Mesendoderm (in vitro differentiated cells): ENCODE results near the gene KRTAP4-11.
"Not testable (repeated sequence)": the region's sequence is repeated elsewhere in the genome, so short reads cannot be mapped to it uniquely, and the experiment has no call there.

Experiments used
- DNase-seq: peaks from one replicate; pipeline ENCODE4 v3.0.0; 2013
- H2AK5ac ChIP-seq: 2 replicates; pipeline ENCODE4 v1.6.1; 2013; ENCODE audit warnings: low read length, inconsistent platforms
- H2BK120ac ChIP-seq: 2 replicates; pipeline ENCODE4 v1.6.1; 2013; ENCODE audit warnings: low read depth, mild to moderate bottlenecking, low read length, moderate library complexity, mixed read lengths
- H2BK15ac ChIP-seq: replicated peaks from 2 replicates; pipeline ENCODE4 v1.6.1; 2013; ENCODE audit warnings: low read depth, mild to moderate bottlenecking, moderate library complexity
- H2BK5ac ChIP-seq: 2 replicates; pipeline ENCODE4 v1.6.1; 2013; ENCODE audit warnings: low read length, inconsistent platforms
- H3K18ac ChIP-seq: 2 replicates; pipeline ENCODE4 v1.6.1; 2013; ENCODE audit warnings: mild to moderate bottlenecking, low read length, mixed read lengths
- H3K23ac ChIP-seq: one replicate; pipeline ENCODE4 v1.6.1; 2013; ENCODE audit warnings: low read length
- H3K27ac ChIP-seq: 2 replicates; pipeline ENCODE4 v1.5.1; 2013; ENCODE audit warnings: low read depth, mild to moderate bottlenecking, inconsistent platforms, low read length, moderate library complexity
- H3K27me3 ChIP-seq: 2 replicates; pipeline ENCODE4 v1.6.1; 2013; ENCODE audit warnings: low read length, control low read depth, mild to moderate bottlenecking, inconsistent platforms; ENCODE audit not compliant: insufficient read depth, poor library complexity
- H3K36me3 ChIP-seq: 2 replicates; pipeline ENCODE4 v1.6.1; 2013; ENCODE audit warnings: low read length, inconsistent platforms; ENCODE audit not compliant: control insufficient read depth, insufficient read depth
- H3K4ac ChIP-seq: one replicate; pipeline ENCODE4 v1.6.1; 2013; ENCODE audit warnings: low read depth, mild to moderate bottlenecking, low read length, moderate library complexity
- H3K4me1 ChIP-seq: 2 replicates; pipeline ENCODE4 v1.6.1; 2013; ENCODE audit warnings: low read depth, low read length, inconsistent platforms; ENCODE audit not compliant: control insufficient read depth
- H3K4me2 ChIP-seq: 2 replicates; pipeline ENCODE4 v1.6.1; 2013; ENCODE audit warnings: low read length
- H3K4me3 ChIP-seq: 2 replicates; pipeline ENCODE4 v1.5.1; 2013; ENCODE audit warnings: mild to moderate bottlenecking, low read length
- H3K56ac ChIP-seq: one replicate; pipeline ENCODE4 v1.6.1; 2013; ENCODE audit warnings: low read length
- H3K79me1 ChIP-seq: 2 replicates; pipeline ENCODE4 v1.6.1; 2013; ENCODE audit warnings: low read length, inconsistent platforms
- H3K79me2 ChIP-seq: 2 replicates; pipeline ENCODE4 v1.6.1; 2013; ENCODE audit warnings: mild to moderate bottlenecking, low read length; ENCODE audit not compliant: control insufficient read depth, insufficient read depth
- H3K9ac ChIP-seq: 2 replicates; pipeline ENCODE4 v1.6.1; 2013; ENCODE audit warnings: low read length, inconsistent platforms
- H4K5ac ChIP-seq: one replicate; pipeline ENCODE4 v1.6.1; 2013; ENCODE audit warnings: low read length
- H4K8ac ChIP-seq: one replicate; pipeline ENCODE4 v1.6.1; 2013; ENCODE audit warnings: low read depth, mild to moderate bottlenecking, control low read depth, low read length, moderate library complexity
- WGBS: extraction: QIAGEN DNeasy Blood & Tissue Kit; methylation state at CpG from one replicate; pipeline ENCODE4 v1.1.7; 2013; ENCODE audit warnings: low lambda C conversion rate, missing lambda C conversion rate; ENCODE audit not compliant: insufficient coverage; ENCODE audit errors: extremely low coverage; 5-methylcytosine and 5-hydroxymethylcytosine counted together

The KRTAP4-11 gene

DNA sequence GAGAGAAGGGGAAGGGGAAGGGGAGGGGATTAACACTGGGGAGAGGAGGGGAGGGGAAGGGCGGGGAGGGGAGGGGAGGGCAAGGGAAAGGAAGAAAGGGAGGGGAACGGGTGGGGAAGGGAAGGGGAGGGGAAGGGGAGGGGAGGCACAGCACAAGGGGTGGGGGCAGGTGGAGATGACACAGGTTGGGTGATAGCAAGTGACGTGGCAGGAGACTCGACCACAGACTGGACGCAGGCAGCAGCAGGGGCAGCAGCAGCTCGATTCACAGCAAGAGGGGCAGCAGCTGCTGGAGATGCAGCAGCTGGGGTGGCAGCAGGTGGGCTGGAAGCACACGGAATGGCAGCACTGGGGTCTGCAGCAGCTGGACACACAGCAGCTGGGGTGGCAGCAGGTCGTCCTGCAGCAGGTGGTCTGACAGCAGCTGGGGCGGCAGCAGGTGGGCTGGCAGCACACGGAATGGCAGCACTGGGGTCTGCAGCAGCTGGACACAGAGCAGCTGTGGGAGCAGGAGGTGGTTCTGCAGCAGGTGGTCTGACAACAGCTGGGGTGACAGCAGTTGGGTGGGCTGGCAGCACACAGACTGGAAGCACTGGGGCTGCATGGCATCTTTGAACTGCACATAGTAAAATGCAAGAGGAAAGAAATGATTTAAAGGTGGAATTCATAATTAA lies 16.4 kb downstream of the KRTAP4-11 start, which contains the start of gene KRTAP4-16:
Gene KRTAP4-16, minus strand, starts transcription at position 624 of the 674 bp plus-strand sequence. Its CDS starts 0 bp downstream, at position 624.
- Histone ChIP-seq H3K9ac (no peak within 1 kb of the TSS), H2BK120ac (no peak within 1 kb of the TSS), H3K4me1 (no peaks in the 10 kb centered on the region), H3K79me1 (no peaks in the 10 kb centered on the region), H3K4me3 (no peak within 1 kb of the TSS), H4K5ac (no peak within 1 kb of the TSS), H3K27me3 (no peaks in the 10 kb centered on the region), H2BK15ac (no peak within 1 kb of the TSS), H3K56ac (no peak within 1 kb of the TSS), H3K27ac (no peak within 1 kb of the TSS), H3K4me2 (no peak within 1 kb of the TSS), H3K79me2 (no peaks in the 10 kb centered on the region), H3K23ac (no peak within 1 kb of the TSS), H2AK5ac (no peak within 1 kb of the TSS), H3K4ac (no peak within 1 kb of the TSS), H3K18ac (no peak within 1 kb of the TSS), H3K36me3 (no peaks in the 10 kb centered on the region), H4K8ac (no peak within 1 kb of the TSS), H2BK5ac (no peak within 1 kb of the TSS)
- DNase-seq, result no peak
- no CpG with 5 or more reads among the region's 10 CpGs for WGBS

DNA sequence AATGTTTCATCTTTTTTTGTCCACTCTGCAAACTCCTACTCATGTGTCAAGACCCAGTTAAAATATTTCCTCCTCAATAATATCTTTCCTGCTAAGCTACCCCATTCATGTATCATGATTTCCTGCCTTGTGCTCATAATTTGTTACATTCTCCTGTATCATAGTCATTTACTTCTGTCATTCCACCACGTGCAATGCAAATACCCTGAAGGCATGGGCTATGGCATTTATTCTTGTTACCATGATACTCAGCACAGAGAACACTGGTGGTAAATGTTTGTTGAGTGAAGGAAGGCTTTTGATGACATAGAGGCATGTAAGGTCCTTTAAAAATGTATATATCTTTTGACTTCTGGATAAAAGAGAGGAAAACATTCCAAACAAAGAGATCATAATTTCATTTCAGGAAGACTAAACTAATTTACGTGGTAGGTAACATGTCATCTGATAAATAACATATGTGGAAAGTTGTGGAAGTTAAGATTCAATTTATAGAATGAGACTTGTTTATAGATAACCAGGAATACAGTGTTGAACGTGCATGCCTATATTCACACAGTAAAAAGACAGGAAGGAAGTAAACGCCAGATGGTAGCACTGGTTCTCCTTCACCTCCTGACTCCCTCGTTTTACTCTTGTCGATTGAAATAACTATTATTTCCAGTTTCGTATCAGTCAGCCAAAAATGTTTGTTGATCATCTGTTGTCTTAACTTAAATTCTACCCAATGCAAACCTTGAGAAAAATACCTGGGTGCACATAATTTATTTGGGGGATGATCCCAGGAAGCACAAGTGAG lies 18.3 kb downstream of the KRTAP4-11 start:
- not testable (repeated sequence) for H4K5ac ChIP-seq, H3K4me3 ChIP-seq
- no CpG with 5 or more reads among the region's 7 CpGs for WGBS

DNA sequence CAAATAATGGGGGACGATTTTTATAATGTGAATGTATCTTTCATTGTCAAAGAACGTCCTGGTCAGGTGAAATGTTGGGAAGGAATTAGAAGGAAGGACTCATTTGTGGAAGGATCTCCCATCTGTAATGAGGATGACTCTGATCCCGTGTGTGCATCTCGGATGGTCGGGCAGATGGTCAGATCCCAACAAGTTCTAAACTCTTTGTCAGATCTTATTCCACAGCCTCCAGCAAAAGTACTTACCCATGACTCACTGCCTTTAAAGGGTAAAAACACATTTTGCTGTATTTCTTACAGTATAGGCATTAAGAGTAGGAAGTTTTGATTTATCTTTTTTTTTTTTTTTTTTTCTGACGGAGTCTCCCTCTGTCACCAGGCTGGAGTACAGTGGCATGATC lies 19.7 kb downstream of the KRTAP4-11 start:
- no peak overlapping the region for H3K4me3 ChIP-seq
- no peak overlapping the region for H2BK15ac ChIP-seq
- H4K8ac ChIP-seq, result no peak overlapping the region
- no peak overlapping the region for H2BK120ac ChIP-seq
- H3K79me1 ChIP-seq, result no peaks in the 10 kb centered on the region
- no peaks in the 10 kb centered on the region for H3K36me3 ChIP-seq
- no peak overlapping the region for H3K4ac ChIP-seq
- no peak overlapping the region for H2AK5ac ChIP-seq
- no peak for DNase-seq
- H3K23ac ChIP-seq, result no peak overlapping the region
- no peak overlapping the region for H3K18ac ChIP-seq
- WGBS, result no CpG with 5 or more reads among the region's 6 CpGs
- H3K27me3 ChIP-seq, result no peaks in the 10 kb centered on the region
- no peak overlapping the region for H3K9ac ChIP-seq
- H2BK5ac ChIP-seq, result no peak overlapping the region
- no peak overlapping the region for H3K56ac ChIP-seq
- H3K4me1 ChIP-seq, result no peaks in the 10 kb centered on the region
- H3K79me2 ChIP-seq, result no peaks in the 10 kb centered on the region
- H3K27ac ChIP-seq, result no peak overlapping the region
- H3K4me2 ChIP-seq, result no peak overlapping the region
- no peak overlapping the region for H4K5ac ChIP-seq

More for the DNA sequence above, 18.3 kb downstream of the KRTAP4-11 start:
- H2AK5ac ChIP-seq, H3K4ac ChIP-seq, H3K4me2 ChIP-seq, H3K56ac ChIP-seq, H3K79me1 ChIP-seq, H3K27ac ChIP-seq, H4K8ac ChIP-seq, H3K18ac ChIP-seq, H2BK5ac ChIP-seq, H3K27me3 ChIP-seq, H3K4me1 ChIP-seq, DNase-seq, H2BK120ac ChIP-seq, H3K23ac ChIP-seq, H3K9ac ChIP-seq, H3K79me2 ChIP-seq, H3K36me3 ChIP-seq, H2BK15ac ChIP-seq: not testable (repeated sequence)

DNA sequence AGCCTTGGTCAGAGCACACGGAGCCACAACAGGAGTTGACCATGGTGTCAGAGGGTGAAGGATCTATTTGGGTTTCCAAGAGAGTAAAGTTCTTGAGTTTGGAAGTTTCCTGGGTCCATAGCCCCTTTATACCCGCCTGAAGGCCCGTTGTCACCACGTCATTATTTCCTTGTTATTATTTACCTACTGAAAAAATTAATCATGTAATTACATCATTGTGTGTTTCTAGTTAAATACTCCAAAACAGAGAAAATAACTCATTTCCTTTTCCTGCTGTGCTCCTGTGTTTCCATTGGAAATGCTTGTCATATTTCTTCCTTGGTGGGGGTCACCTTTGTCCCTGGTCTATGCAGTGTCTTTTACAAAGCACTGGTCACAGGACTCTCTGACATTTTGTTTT lies 20.1 kb downstream of the KRTAP4-11 start, which contains the start of gene KRTAP4-8:
Gene KRTAP4-8, minus strand, starts transcription at position 101 of the 400 bp plus-strand sequence. Its CDS starts 58 bp downstream, at position 43.
- Histone ChIP-seq H3K27me3 (no peaks in the 10 kb centered on the region), H3K27ac (no peak within 1 kb of the TSS), H3K4me3 (no peak within 1 kb of the TSS), H3K79me1 (no peaks in the 10 kb centered on the region), H3K56ac (no peak within 1 kb of the TSS), H3K18ac (no peak within 1 kb of the TSS), H4K8ac (no peak within 1 kb of the TSS), H2AK5ac (no peak within 1 kb of the TSS), H3K4me1 (no peaks in the 10 kb centered on the region), H3K36me3 (no peaks in the 10 kb centered on the region), H2BK120ac (no peak within 1 kb of the TSS), H3K9ac (no peak within 1 kb of the TSS), H3K23ac (no peak within 1 kb of the TSS), H3K4ac (no peak within 1 kb of the TSS), H2BK15ac (no peak within 1 kb of the TSS), H3K79me2 (no peaks in the 10 kb centered on the region), H4K5ac (no peak within 1 kb of the TSS), H2BK5ac (no peak within 1 kb of the TSS), H3K4me2 (no peak within 1 kb of the TSS)
- WGBS, result no CpG with 5 or more reads among the region's 4 CpGs
- DNase-seq, result no peak

DNA sequence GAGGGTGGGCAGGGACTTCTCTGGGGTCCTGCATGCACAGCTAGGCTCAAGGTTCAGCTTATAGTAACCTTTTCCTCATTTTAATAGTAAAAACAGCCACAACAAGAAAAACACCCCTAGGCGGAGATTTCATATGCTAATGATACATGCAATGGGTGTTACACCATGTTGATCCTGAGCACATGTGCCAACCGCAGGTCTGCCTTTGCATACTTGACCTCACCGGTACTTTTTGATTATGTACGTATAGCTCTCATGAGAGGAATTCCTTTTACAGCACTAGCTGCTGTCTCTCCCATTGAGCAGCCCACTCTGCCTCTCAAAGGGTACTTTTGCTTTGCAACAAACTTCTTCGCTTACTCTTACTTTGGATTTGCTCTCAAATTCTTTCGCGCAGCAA lies 22.1 kb downstream of the KRTAP4-11 start:
- Histone ChIP-seq H3K36me3 (no peaks in the 10 kb centered on the region), H4K8ac (no peak overlapping the region), H3K18ac (no peak overlapping the region), H3K4me3 (no peak overlapping the region), H4K5ac (no peak overlapping the region), H3K27ac (no peak overlapping the region), H3K4me2 (no peak overlapping the region), H3K56ac (no peak overlapping the region), H3K23ac (no peak overlapping the region), H3K79me1 (no peaks in the 10 kb centered on the region), H2AK5ac (no peak overlapping the region), H3K4me1 (no peaks in the 10 kb centered on the region), H3K27me3 (no peaks in the 10 kb centered on the region), H3K9ac (no peak overlapping the region), H3K4ac (no peak overlapping the region), H2BK5ac (no peak overlapping the region), H2BK15ac (no peak overlapping the region), H2BK120ac (no peak overlapping the region), H3K79me2 (no peaks in the 10 kb centered on the region)
- WGBS, result no CpG with 5 or more reads among the region's 7 CpGs
- no peak for DNase-seq
